ENCODE measurements around the gene BOLL.

The BOLL gene

GRCh38 chr2:197779261-197779660 is 5.9 kb downstream of the BOLL start:
- TF ChIP-seq CREB5 (CRISPR knock-in tag; IDR thresholded peaks at IDR 0.05; ENCODE audit: low read depth) = no peak
- no peak for TF ChIP-seq ZC3H10 (CRISPR knock-in tag; IDR thresholded peaks at IDR 0.05)
- TF ChIP-seq TSHZ2 (CRISPR knock-in tag; IDR thresholded peaks at IDR 0.05) = no peak
- TF ChIP-seq PATZ1 (CRISPR knock-in tag; IDR thresholded peaks at IDR 0.05; ENCODE audit: borderline replicate concordance) = no peak
- no peak for TF ChIP-seq PPARA (CRISPR knock-in tag; IDR thresholded peaks at IDR 0.05; ENCODE audit: borderline replicate concordance)
- no peak for TF ChIP-seq TCF4 (CRISPR knock-in tag; IDR thresholded peaks at IDR 0.05; ENCODE audit: borderline replicate concordance)
- no peak for TF ChIP-seq SNAI2 (CRISPR knock-in tag; IDR thresholded peaks at IDR 0.05)
- ATAC-seq = no peak

- TF ChIP-seq TCF4 (CRISPR knock-in tag; IDR thresholded peaks at IDR 0.05; ENCODE audit: borderline replicate concordance) (no peak), PATZ1 (CRISPR knock-in tag; IDR thresholded peaks at IDR 0.05; ENCODE audit: borderline replicate concordance) (no peak), TOX (CRISPR knock-in tag; IDR thresholded peaks at IDR 0.05; ENCODE audit: borderline replicate concordance) (no peak), GLIS3 (CRISPR knock-in tag; IDR thresholded peaks at IDR 0.05) (no peak), BACH2 (CRISPR knock-in tag; IDR thresholded peaks at IDR 0.05; ENCODE audit: borderline replicate concordance) (no peak), CSDC2 (CRISPR knock-in tag; IDR thresholded peaks at IDR 0.05) (no peak), ZNF70 (CRISPR knock-in tag; IDR thresholded peaks at IDR 0.05) (no peak)
- 0 out of 3 replicates have a peak, but pooled peaks have one; percentile 41 for ATAC-seq
Observed at GRCh38 chr2:197777823-197778407, 7.2 kb downstream of the BOLL start.

- no peak for ATAC-seq
- TF ChIP-seq BACH2 (CRISPR knock-in tag; IDR thresholded peaks at IDR 0.05; ENCODE audit: borderline replicate concordance) (no peak), TCF4 (CRISPR knock-in tag; IDR thresholded peaks at IDR 0.05; ENCODE audit: borderline replicate concordance) (no peak), ARNTL (CRISPR knock-in tag; IDR thresholded peaks at IDR 0.05; ENCODE audit: borderline replicate concordance, low read depth) (no peak), GLIS3 (CRISPR knock-in tag; IDR thresholded peaks at IDR 0.05) (no peak), TOX (CRISPR knock-in tag; IDR thresholded peaks at IDR 0.05; ENCODE audit: borderline replicate concordance) (no peak), ZFP30 (CRISPR knock-in tag; IDR thresholded peaks at IDR 0.05) (no peak)
Observed at GRCh38 chr2:197760293-197760657, 24.8 kb downstream of the BOLL start.

- no peak for ATAC-seq
- TF ChIP-seq CSRNP3 (CRISPR knock-in tag; IDR thresholded peaks at IDR 0.05) (no peak), ZFP30 (CRISPR knock-in tag; IDR thresholded peaks at IDR 0.05) (no peak), TCF4 (CRISPR knock-in tag; IDR thresholded peaks at IDR 0.05; ENCODE audit: borderline replicate concordance) (no peak), GLIS3 (CRISPR knock-in tag; IDR thresholded peaks at IDR 0.05) (no peak)
Observed at GRCh38 chr2:197759625-197760292, 25.4 kb downstream of the BOLL start.

All from SK-N-SH treated with all-trans-retinoic acid at 6 μM for 48 hours (cell line).